NCI-H1105 (cell line): Measurements from ENCODE around the gene CCDC86.
A peak's percentile ranks its signal among the peaks of the same experiment; 100 is the strongest.

Experiments used
- DNase-seq: peaks from one replicate; lab custom pipeline; 2025; lab: John Stamatoyannopoulos, UW

The CCDC86 gene

GRCh38 chr11:60868682-60869450 is 27.0 kb downstream of the CCDC86 start:
- DNase-seq: no peak

DNA sequence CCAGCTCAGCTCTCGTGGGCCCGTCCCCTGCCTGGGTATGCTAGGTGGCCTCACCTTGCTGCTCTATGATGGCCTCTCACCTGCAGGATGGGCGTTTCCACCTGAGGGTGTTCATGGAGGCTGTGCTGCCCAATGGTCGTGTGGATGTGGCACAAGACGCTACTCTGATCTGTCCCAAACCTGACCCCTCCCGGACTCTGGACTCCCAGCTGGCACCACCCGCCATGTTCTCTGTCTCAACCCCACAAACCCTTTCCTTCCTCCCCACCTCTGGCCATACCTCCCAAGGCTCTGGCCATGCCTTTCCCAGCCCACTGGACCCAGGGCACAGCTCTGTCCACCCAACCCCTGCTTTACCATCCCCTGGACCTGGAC is 27.5 kb downstream of the CCDC86 start:
- DNase-seq: no peak

GRCh38 chr11:60870276-60870675 is 28.4 kb downstream of the CCDC86 start:
- DNase-seq: peak; percentile 56

DNA sequence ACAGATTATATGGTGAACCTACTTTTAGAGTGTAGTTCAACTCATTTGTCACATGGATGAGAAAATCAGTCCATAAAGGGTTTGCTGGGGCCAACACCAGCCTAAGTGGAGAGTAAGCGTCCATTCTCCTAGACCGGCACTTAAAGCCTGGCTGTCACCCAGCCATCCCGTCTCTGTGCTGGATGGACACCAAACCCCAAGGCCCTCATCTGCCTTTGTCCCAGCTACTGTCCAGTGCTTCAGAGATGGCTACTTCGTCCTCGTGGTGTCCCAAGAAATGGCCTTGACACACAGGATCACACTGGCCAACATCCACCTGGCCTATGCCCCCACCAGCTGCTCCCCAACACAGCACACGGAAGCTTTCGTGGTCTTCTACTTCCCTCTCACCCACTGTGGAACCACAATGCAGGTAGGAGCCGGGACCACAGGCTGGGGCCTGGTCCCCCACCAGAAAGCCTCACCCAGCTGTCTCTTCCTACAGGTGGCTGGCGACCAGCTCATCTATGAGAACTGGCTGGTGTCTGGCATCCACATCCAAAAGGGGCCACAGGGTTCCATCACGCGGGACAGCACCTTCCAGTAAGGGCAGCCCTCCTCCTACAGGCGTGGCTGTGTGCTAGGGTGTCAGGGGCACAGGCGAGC is 28.9 kb downstream of the CCDC86 start:
- no peak for DNase-seq

- DNase-seq: no peak
These were observed 29.6 kb downstream of the CCDC86 start for GRCh38 chr11:60871378-60872061.

- no peak for DNase-seq
These were observed 30.4 kb downstream of the CCDC86 start for GRCh38 chr11:60872124-60872960.

DNA sequence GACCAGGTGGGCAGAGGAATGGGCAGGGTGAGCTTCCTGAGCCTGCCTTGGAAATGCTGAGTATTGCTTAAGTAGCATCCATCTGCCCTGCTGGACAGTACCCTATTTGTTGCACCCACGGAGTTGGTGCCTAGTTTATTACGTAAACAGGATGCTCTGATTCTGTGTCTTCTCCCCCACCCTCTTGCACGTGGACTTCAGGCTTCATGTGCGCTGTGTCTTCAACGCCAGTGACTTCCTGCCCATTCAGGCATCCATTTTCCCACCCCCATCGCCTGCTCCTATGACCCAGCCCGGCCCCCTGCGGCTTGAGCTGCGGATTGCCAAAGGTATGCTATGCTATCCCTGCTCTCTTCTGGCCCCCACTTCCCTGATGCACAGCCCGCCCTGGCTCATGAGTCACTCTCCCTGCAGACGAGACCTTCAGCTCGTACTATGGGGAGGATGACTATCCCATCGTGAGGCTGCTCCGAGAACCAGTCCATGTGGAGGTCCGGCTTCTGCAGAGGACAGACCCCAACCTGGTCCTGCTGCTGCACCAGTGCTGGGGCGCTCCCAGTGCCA is 31.1 kb downstream of the CCDC86 start:
- DNase-seq: no peak

- DNase-seq: no peak
These were observed 31.6 kb downstream of the CCDC86 start for GRCh38 chr11:60873533-60873932.

- DNase-seq: no peak
These were observed 32.8 kb downstream of the CCDC86 start for GRCh38 chr11:60874421-60875365.

- DNase-seq: no peak
These were observed 33.7 kb downstream of the CCDC86 start for GRCh38 chr11:60875366-60876167.

- DNase-seq: no peak
These were observed 34.2 kb downstream of the CCDC86 start for GRCh38 chr11:60876168-60876485.

DNA sequence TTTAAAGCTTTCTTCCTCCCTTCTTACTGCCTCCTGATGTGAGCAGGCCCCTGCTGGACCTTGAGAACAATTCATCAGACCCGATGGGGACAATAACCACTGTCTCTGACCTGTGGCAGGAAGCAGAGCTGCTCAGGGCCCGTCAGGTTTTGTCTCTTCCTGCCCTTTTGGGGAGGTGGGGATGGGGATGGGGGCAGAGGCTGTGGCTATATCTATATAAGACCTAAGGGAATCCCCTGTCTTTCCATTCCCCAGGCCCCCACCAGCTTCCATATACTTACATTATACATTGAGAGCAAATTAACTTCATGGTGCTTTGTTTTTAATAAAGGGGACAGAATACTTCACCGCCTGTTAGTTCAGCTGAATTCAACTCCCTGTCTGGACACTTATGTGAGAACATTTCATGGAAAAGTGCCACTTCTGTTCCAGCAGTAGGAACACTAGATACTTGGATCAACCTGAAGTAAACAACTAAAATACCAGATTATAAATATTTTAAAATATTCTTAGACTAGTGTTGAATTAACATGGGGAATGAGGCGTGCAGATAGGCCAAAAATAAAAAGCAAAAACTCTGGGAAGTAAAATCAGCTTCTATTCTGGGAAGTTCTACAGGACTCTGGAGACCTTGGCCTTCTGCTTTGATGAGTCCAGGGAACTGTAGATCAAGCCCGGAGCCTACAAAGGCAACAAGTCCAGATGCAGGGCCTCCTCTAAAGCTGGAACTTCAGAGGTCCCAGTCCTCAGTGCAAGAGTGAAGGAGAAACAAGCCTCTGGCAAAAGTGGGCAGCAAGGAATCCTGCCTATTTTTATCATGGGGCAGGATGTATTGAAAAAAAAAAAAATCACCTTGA is 36.6 kb downstream of the CCDC86 start:
- DNase-seq: no peak

DNA sequence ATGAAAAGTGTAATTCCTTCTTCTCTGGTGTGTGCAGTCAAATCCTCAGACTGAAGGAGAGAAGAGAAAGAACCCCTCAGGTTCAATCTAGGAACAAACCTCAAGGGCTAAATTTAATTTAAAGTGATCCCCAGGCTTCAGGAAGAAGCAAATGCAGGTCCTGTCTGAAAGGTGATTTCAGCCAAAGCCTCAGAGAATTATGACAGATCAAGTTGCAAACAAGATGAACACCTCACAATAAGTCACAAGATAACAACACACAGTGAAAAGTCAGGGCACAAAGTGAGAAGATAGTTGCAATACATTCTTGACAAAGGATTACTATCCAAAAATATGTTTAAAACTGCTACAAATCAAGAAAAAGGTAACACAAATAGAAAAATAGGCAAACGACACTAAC is 37.2 kb downstream of the CCDC86 start:
- no peak for DNase-seq

- no peak for DNase-seq
These were observed 38.2 kb downstream of the CCDC86 start for GRCh38 chr11:60879971-60880588.

DNA sequence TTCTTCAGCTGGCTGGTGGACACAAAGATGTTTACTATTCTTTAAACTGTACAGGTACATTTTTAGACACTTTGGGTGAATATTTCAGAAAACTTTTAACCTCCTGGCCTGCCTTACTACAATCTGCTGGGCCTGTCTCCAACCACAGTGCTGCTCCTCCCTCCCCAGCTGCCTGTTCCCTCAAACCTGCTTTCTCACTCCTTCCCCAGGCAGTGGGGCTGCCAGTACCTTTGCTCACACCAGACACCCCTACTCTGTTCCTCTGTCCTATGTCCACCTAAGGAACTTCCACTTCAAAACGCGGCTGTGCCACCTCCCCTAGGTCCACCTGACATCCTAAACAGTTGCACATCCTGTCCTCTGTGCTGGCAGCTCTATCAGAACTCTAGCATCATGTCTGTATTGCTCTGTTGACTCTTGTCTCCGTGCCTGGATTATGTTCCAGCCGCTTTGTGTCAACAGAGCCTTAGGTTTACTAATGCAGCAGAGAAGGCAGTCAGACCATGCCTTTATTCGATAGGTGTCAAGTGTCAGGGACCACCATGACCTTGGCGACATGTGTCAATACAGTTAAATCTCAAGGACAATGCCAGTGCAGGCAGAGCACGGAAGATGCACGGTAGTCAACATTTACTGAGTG is 38.9 kb downstream of the CCDC86 start:
- DNase-seq: no peak

DNA sequence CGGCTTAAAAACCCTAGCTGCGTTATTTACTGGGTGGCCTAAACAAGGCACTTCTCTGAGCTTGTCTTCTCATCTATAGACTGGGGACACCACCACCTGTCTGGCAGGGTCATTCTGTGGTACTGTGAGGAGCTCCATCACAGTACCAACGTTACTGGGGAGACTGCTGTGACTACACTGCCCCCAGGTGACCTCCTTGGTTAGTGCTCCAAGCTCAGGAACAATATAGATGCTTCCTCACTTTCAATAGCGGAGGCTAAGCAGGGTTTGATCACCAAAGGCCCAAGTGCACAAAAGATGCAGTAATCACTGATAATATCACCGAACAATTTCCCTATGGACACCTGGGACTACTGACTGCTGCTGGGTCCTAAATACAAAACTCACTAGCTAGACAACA is 45.6 kb downstream of the CCDC86 start:
- peak; percentile 19 for DNase-seq

DNA sequence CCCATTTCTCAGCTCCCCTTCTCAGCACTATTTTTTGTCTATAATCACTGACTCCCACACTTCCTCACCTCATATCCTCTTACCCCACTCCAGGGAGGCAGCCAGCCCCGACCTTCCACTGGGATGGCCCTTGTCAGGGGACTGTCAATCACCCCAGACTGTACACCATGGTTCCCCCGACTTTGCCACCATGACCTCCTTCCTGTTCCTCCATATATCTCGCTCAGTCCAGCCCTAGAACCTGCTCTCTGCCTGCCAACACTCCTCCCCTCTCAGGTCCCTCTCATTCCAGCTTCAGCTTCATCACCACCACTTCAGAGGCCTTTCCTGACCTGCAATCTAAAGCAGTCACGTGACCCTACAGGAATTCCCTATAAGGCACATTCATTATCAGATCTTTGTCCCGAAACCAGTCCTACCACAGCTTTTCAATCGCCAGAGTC is 48.0 kb downstream of the CCDC86 start:
- no peak for DNase-seq

GRCh38 chr11:60890696-60891095 is 48.8 kb downstream of the CCDC86 start:
- no peak for DNase-seq
